ENCODE data around the gene EIF4G3.

The EIF4G3 gene

GRCh38 chr1:20900056-20900455 is 276.6 kb downstream of the EIF4G3 start:
- Histone ChIP-seq H3K9me3 (ENCODE audit: control insufficient read depth, insufficient read depth, low read length) (no peaks in the 10 kb centered on the region), H3K4me1 (ENCODE audit: control insufficient read depth, insufficient read depth, low read length) (no peaks in the 10 kb centered on the region), H3K9ac (ENCODE audit: low read depth, low read length) (no peak overlapping the region), H3K36me3 (ENCODE audit: control insufficient read depth, insufficient read depth, low read length) (peaks cover 28% of the 10 kb centered on the region), H3K4me3 (ENCODE audit: low read depth, low read length) (no peak overlapping the region), H3K27ac (ENCODE audit: low read depth, low read length) (no peak overlapping the region), H3K27me3 (ENCODE audit: control insufficient read depth, insufficient read depth, low read length) (no peaks in the 10 kb centered on the region)

GRCh38 chr1:20899154-20899972 is 277.3 kb downstream of the EIF4G3 start:
- no peaks in the 10 kb centered on the region for H3K4me1 ChIP-seq (ENCODE audit: control insufficient read depth, insufficient read depth, low read length)
- H3K9ac ChIP-seq (ENCODE audit: low read depth, low read length) = no peak overlapping the region
- no peaks in the 10 kb centered on the region for H3K27me3 ChIP-seq (ENCODE audit: control insufficient read depth, insufficient read depth, low read length)
- H3K9me3 ChIP-seq (ENCODE audit: control insufficient read depth, insufficient read depth, low read length) = no peaks in the 10 kb centered on the region
- no peak overlapping the region for H3K4me3 ChIP-seq (ENCODE audit: low read depth, low read length)
- peaks cover 29% of the 10 kb centered on the region; the same call in 1 of the 2 replicates for H3K36me3 ChIP-seq (ENCODE audit: control insufficient read depth, insufficient read depth, low read length)
- H3K27ac ChIP-seq (ENCODE audit: low read depth, low read length) = no peak overlapping the region

- H3K36me3 ChIP-seq (ENCODE audit: control insufficient read depth, insufficient read depth, low read length) = peaks cover 46% of the 10 kb centered on the region
- no peaks in the 10 kb centered on the region for H3K4me1 ChIP-seq (ENCODE audit: control insufficient read depth, insufficient read depth, low read length)
- H3K9me3 ChIP-seq (ENCODE audit: control insufficient read depth, insufficient read depth, low read length) = no peaks in the 10 kb centered on the region
- H3K9ac ChIP-seq (ENCODE audit: low read depth, low read length) = no peak overlapping the region
- no peak overlapping the region for H3K27ac ChIP-seq (ENCODE audit: low read depth, low read length)
- H3K27me3 ChIP-seq (ENCODE audit: control insufficient read depth, insufficient read depth, low read length) = no peaks in the 10 kb centered on the region
- no peak overlapping the region for H3K4me3 ChIP-seq (ENCODE audit: low read depth, low read length)
These were observed 279.9 kb downstream of the EIF4G3 start for GRCh38 chr1:20896826-20897225.

GRCh38 chr1:20893931-20894330 is 282.8 kb downstream of the EIF4G3 start:
- peaks cover 54% of the 10 kb centered on the region for H3K36me3 ChIP-seq (ENCODE audit: control insufficient read depth, insufficient read depth, low read length)

GRCh38 chr1:20891091-20891490 is 285.6 kb downstream of the EIF4G3 start:
- H3K27me3 ChIP-seq (ENCODE audit: control insufficient read depth, insufficient read depth, low read length) = no peaks in the 10 kb centered on the region
- no peak overlapping the region for H3K9ac ChIP-seq (ENCODE audit: low read depth, low read length)
- H3K9me3 ChIP-seq (ENCODE audit: control insufficient read depth, insufficient read depth, low read length) = no peaks in the 10 kb centered on the region
- H3K27ac ChIP-seq (ENCODE audit: low read depth, low read length) = no peak overlapping the region
- no peaks in the 10 kb centered on the region for H3K4me1 ChIP-seq (ENCODE audit: control insufficient read depth, insufficient read depth, low read length)
- H3K4me3 ChIP-seq (ENCODE audit: low read depth, low read length) = no peak overlapping the region
- H3K36me3 ChIP-seq (ENCODE audit: control insufficient read depth, insufficient read depth, low read length) = peaks cover 52% of the 10 kb centered on the region

More at GRCh38 chr1:20893931-20894330, 282.8 kb downstream of the EIF4G3 start:
- no peaks in the 10 kb centered on the region for H3K9me3 ChIP-seq (ENCODE audit: control insufficient read depth, insufficient read depth, low read length)
- H3K4me3 ChIP-seq (ENCODE audit: low read depth, low read length) = no peak overlapping the region
- H3K27me3 ChIP-seq (ENCODE audit: control insufficient read depth, insufficient read depth, low read length) = no peaks in the 10 kb centered on the region
- H3K27ac ChIP-seq (ENCODE audit: low read depth, low read length) = no peak overlapping the region
- H3K4me1 ChIP-seq (ENCODE audit: control insufficient read depth, insufficient read depth, low read length) = no peaks in the 10 kb centered on the region
- H3K9ac ChIP-seq (ENCODE audit: low read depth, low read length) = no peak overlapping the region

GRCh38 chr1:20887246-20887645 is 289.5 kb downstream of the EIF4G3 start:
- no peak overlapping the region for H3K4me3 ChIP-seq (ENCODE audit: low read depth, low read length)
- H3K9me3 ChIP-seq (ENCODE audit: control insufficient read depth, insufficient read depth, low read length) = no peaks in the 10 kb centered on the region
- H3K27ac ChIP-seq (ENCODE audit: low read depth, low read length) = no peak overlapping the region
- H3K4me1 ChIP-seq (ENCODE audit: control insufficient read depth, insufficient read depth, low read length) = 0 out of 2 replicates have a peak, but pooled peaks cover 5% of the 10 kb centered on the region
- no peak overlapping the region for H3K9ac ChIP-seq (ENCODE audit: low read depth, low read length)
- peaks cover 33% of the 10 kb centered on the region for H3K36me3 ChIP-seq (ENCODE audit: control insufficient read depth, insufficient read depth, low read length)
- no peaks in the 10 kb centered on the region for H3K27me3 ChIP-seq (ENCODE audit: control insufficient read depth, insufficient read depth, low read length)

GRCh38 chr1:20885121-20885520 is 291.6 kb downstream of the EIF4G3 start:
- Histone ChIP-seq H3K9me3 (ENCODE audit: control insufficient read depth, insufficient read depth, low read length) (no peaks in the 10 kb centered on the region), H3K4me1 (ENCODE audit: control insufficient read depth, insufficient read depth, low read length) (0 out of 2 replicates have a peak, but pooled peaks cover 5% of the 10 kb centered on the region), H3K27me3 (ENCODE audit: control insufficient read depth, insufficient read depth, low read length) (no peaks in the 10 kb centered on the region), H3K9ac (ENCODE audit: low read depth, low read length) (no peak overlapping the region), H3K27ac (ENCODE audit: low read depth, low read length) (no peak overlapping the region), H3K36me3 (ENCODE audit: control insufficient read depth, insufficient read depth, low read length) (peaks cover 23% of the 10 kb centered on the region; the same call in 1 of the 2 replicates), H3K4me3 (ENCODE audit: low read depth, low read length) (no peak overlapping the region)

GRCh38 chr1:20884513-20884912 is 292.2 kb downstream of the EIF4G3 start:
- Histone ChIP-seq H3K27me3 (ENCODE audit: control insufficient read depth, insufficient read depth, low read length) (no peaks in the 10 kb centered on the region), H3K36me3 (ENCODE audit: control insufficient read depth, insufficient read depth, low read length) (peaks cover 28% of the 10 kb centered on the region), H3K9me3 (ENCODE audit: control insufficient read depth, insufficient read depth, low read length) (no peaks in the 10 kb centered on the region), H3K4me3 (ENCODE audit: low read depth, low read length) (no peak overlapping the region), H3K4me1 (ENCODE audit: control insufficient read depth, insufficient read depth, low read length) (0 out of 2 replicates have a peak, but pooled peaks cover 5% of the 10 kb centered on the region), H3K27ac (ENCODE audit: low read depth, low read length) (no peak overlapping the region), H3K9ac (ENCODE audit: low read depth, low read length) (no peak overlapping the region)

- no peak overlapping the region for H3K4me3 ChIP-seq (ENCODE audit: low read depth, low read length)
- no peak overlapping the region for H3K27ac ChIP-seq (ENCODE audit: low read depth, low read length)
- no peaks in the 10 kb centered on the region for H3K27me3 ChIP-seq (ENCODE audit: control insufficient read depth, insufficient read depth, low read length)
- H3K36me3 ChIP-seq (ENCODE audit: control insufficient read depth, insufficient read depth, low read length) = peaks cover 33% of the 10 kb centered on the region
- H3K4me1 ChIP-seq (ENCODE audit: control insufficient read depth, insufficient read depth, low read length) = 0 out of 2 replicates have a peak, but pooled peaks cover 5% of the 10 kb centered on the region
- no peaks in the 10 kb centered on the region for H3K9me3 ChIP-seq (ENCODE audit: control insufficient read depth, insufficient read depth, low read length)
- H3K9ac ChIP-seq (ENCODE audit: low read depth, low read length) = no peak overlapping the region
These were observed 292.9 kb downstream of the EIF4G3 start for GRCh38 chr1:20883766-20884165.

GRCh38 chr1:20882837-20883236 is 293.9 kb downstream of the EIF4G3 start:
- Histone ChIP-seq H3K4me3 (ENCODE audit: low read depth, low read length) (no peak overlapping the region), H3K4me1 (ENCODE audit: control insufficient read depth, insufficient read depth, low read length) (0 out of 2 replicates have a peak, but pooled peaks cover 5% of the 10 kb centered on the region), H3K27me3 (ENCODE audit: control insufficient read depth, insufficient read depth, low read length) (no peaks in the 10 kb centered on the region), H3K9me3 (ENCODE audit: control insufficient read depth, insufficient read depth, low read length) (no peaks in the 10 kb centered on the region), H3K9ac (ENCODE audit: low read depth, low read length) (no peak overlapping the region), H3K27ac (ENCODE audit: low read depth, low read length) (no peak overlapping the region), H3K36me3 (ENCODE audit: control insufficient read depth, insufficient read depth, low read length) (peaks cover 37% of the 10 kb centered on the region)

GRCh38 chr1:20878799-20879198 is 297.9 kb downstream of the EIF4G3 start:
- no peak overlapping the region for H3K27ac ChIP-seq (ENCODE audit: low read depth, low read length)
- no peaks in the 10 kb centered on the region for H3K27me3 ChIP-seq (ENCODE audit: control insufficient read depth, insufficient read depth, low read length)
- no peak overlapping the region for H3K4me3 ChIP-seq (ENCODE audit: low read depth, low read length)
- no peak overlapping the region for H3K9ac ChIP-seq (ENCODE audit: low read depth, low read length)
- H3K9me3 ChIP-seq (ENCODE audit: control insufficient read depth, insufficient read depth, low read length) = no peaks in the 10 kb centered on the region
- H3K4me1 ChIP-seq (ENCODE audit: control insufficient read depth, insufficient read depth, low read length) = 0 out of 2 replicates have a peak, but pooled peaks cover 3% of the 10 kb centered on the region
- H3K36me3 ChIP-seq (ENCODE audit: control insufficient read depth, insufficient read depth, low read length) = peaks cover 29% of the 10 kb centered on the region

Measured in HUES48 (cell line).